Heart right ventricle (tissue), 16 donors: Measurements from ENCODE around the gene MBOAT2. TPM values are rescaled to one million over a fixed set of nuclear protein-coding genes. Genes with fewer than 3 reads are reported as not detected.
"Not testable (repeated sequence)": the region's sequence is repeated elsewhere in the genome, so short reads cannot be mapped to it uniquely, and the experiment has no call there.

Experiments
- ATAC-seq, 8 donors: fragments of 200-7000 bp; cut with Tn5 transposase; one replicate each; pipeline ENCODE4 v1.9.1; 2020; ENCODE audit warnings: mild to moderate bottlenecking in 8 of 8, moderate library complexity in 8 of 8, moderate number of reproducible peaks in 1 of 8
- DNase-seq, 2 donors: peaks; one replicate each; pipeline ENCODE4 v3.0.0-alpha.2; 2020
- H3K27ac ChIP-seq, 10 donors: fragments of 200-600 bp; sonication (generic) in 2 of 10; one replicate each; pipeline versions ENCODE4 v1.5.0 to v1.8.0; 2020 to 2022; ENCODE audit warnings: mild to moderate bottlenecking in 3 of 10
- H3K27me3 ChIP-seq, 7 donors: fragments of 200-600 bp; one replicate each; pipeline ENCODE4 v1.8.0; 2021 to 2022; ENCODE audit warnings: mild to moderate bottlenecking in 2 of 7
- H3K36me3 ChIP-seq, 9 donors: fragments of 200-600 bp; sonication (generic) in 1 of 9; one replicate each; pipeline versions ENCODE4 v1.5.0 to v1.8.0; 2020 to 2022; ENCODE audit warnings: mild to moderate bottlenecking in 2 of 9
- H3K4me1 ChIP-seq, 9 donors: fragments of 200-600 bp; sonication (generic) in 1 of 9; one replicate each; pipeline versions ENCODE4 v1.5.0 to v1.8.0; 2020 to 2022; ENCODE audit warnings: mild to moderate bottlenecking in 4 of 9
- H3K4me3 ChIP-seq, 10 donors: fragments of 200-600 bp; sonication (generic) in 2 of 10; one replicate each; pipeline versions ENCODE4 v1.5.0 to v1.8.0; 2020 to 2022; ENCODE audit warnings: mild to moderate bottlenecking in 7 of 10, moderate library complexity in 2 of 10
- H3K9me3 ChIP-seq, 11 donors: fragments of 200-600 bp in 10 of 11; sonication (generic) in 2 of 11; one replicate each; pipeline versions ENCODE4 v1.5.0 to v1.8.0; 2013 to 2022; ENCODE audit warnings: mild to moderate bottlenecking in 2 of 11, control low read depth in 1 of 11, moderate library complexity in 1 of 11
- CTCF ChIP-seq, 9 donors: fragments of 200-600 bp; sonication (generic) in 2 of 9; IDR thresholded peaks; one replicate each; pipeline versions ENCODE4 v1.5.0 to v1.8.0; 2021 to 2022; ENCODE audit warnings: antibody characterized with exemption in 9 of 9, mild to moderate bottlenecking in 5 of 9, moderate library complexity in 1 of 9
- WGBS, 2 donors: extraction: QIAGEN DNeasy Blood & Tissue Kit; methylation state at CpG; one replicate each; pipeline ENCODE4 v1.1.7; 2013; ENCODE audit warnings: inconsistent platforms in 1 of 2; 5-methylcytosine and 5-hydroxymethylcytosine counted together
- intact Hi-C, 10 donors: fragments of 100-400 bp; cut with DNase I; formaldehyde crosslinking; loops; one replicate each; pipeline versions ENCODE4 v1.11.1 to v1.14.2; 2022
- polyA plus RNA-seq, 2 donors: library from polyadenylated mRNA; stranded (reverse); fragments of 200-250 nt; gene quantifications; one replicate each; pipeline ENCODE4 v1.2.3, GENCODE V29; 2013
- total RNA-seq, 10 donors: library from RNA; stranded (reverse); fragmentation: NEBNext Ultra II Directional in 3 of 10; extraction: Animal tissue kit (Norgen Biotek cat#: 25700) in 3 of 10; gene quantifications; one replicate each; pipeline versions ENCODE4 v1.2.1 to v1.2.4, GENCODE V29; 2021 to 2023
- donor health status: Arrhythmogenic right ventricular cardiomyopathy.
- donor health status: ischemic (EF 13 %, LVEDD 7.1; RV severe dilation, severe dysfunction).
- donor health status: healthy with polysubstance abuse.
- donor health status: DM: no; HTN: yes; CAD: no.
- donor health status: DM: no; HTN: no; CAD: no.
- donor health status: ischemic (EF 25% LVEDD 6.9; RV normal size, moderate dysfunction).
- donor health status: ischemic (EF 25% LVEDD 5.7; RV mildly dilated, moderate dysfunction).
- donor health status: healthy.
- donor health status: DM: yes; HTN: yes; CAD: no.
- donor health status: Ischemic cardiomyopathy.
- donor health status: ischemic (EF 35%, LVEDD 5.7; RV mildly dilated, moderate dysfunction).
- donor health status: nonischemic (EF 11% LVEDD 7.7; RV severe dilation, severe dysfunction).
- donor health status: DM: yes; HTN: yes; CAD: no.
- donor health status: PGD.
- donor health status: ischemic (EF 29% LVEDD 5.4; RV normal size, mild dysfunction).
- donor health status: nonischemic (EF 23%, LVEDD 6.1; RV moderate dilation, normal function).

The MBOAT2 gene
- total and polyA plus RNA-seq, 12 donors, result 6.3 to 35.3 (median 18.4) TPM

- Histone ChIP-seq H3K9me3 (peaks cover 0 to 34% (median 6%) of the 10 kb centered on the region in 11 donors), H3K4me3 (no peak overlapping the region), H3K27ac (no peak overlapping the region), H3K4me1 (no peaks in the 10 kb centered on the region), H3K27me3 (no peaks in the 10 kb centered on the region), H3K36me3 (peaks cover 0 to 31% (median 0%) of the 10 kb centered on the region in 9 donors)
- 79 to 96% methylated on average over 3 of the region's 3 CpGs for WGBS, 2 donors
- ATAC-seq (no peak), DNase-seq (no peak)
- intact Hi-C loops, result no loop called here
- no peak for TF ChIP-seq CTCF (IDR thresholded peaks at IDR 0.05)
These were observed 95.7 kb downstream of the MBOAT2 start for GRCh38 chr2:8907764-8908288.

DNA sequence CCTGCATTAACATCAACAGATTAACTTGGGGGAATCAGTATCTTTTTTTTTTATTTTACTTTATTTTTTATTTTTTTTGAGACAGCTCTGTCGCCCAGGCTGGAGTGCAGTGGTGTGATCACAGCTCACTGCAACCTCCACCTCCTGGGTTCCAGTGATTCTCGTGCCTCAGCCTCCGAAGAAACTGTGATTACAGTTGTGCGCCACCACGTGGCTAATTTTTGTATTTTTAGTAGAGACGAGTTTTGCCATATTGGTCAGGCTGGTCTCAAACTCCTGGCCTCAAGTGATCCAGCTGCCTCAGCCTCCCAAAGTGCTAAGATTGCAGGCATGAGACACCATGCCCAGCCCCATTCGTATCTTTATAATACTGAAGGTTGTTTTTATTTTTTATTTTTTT, 99.6 kb downstream of the MBOAT2 start:
- DNase-seq, intact Hi-C loops, H3K4me3 ChIP-seq, H3K4me1 ChIP-seq, H3K27ac ChIP-seq, H3K27me3 ChIP-seq, ATAC-seq: not testable (repeated sequence)
- whole genome bisulfite sequencing, 2 donors, result 96% methylated on average over 7 of the region's 7 CpGs
- Histone ChIP-seq H3K9me3 (peaks cover 0 to 32% (median 7%) of the 10 kb centered on the region in 11 donors), H3K36me3 (peaks cover 0 to 44% (median 8%) of the 10 kb centered on the region in 9 donors)

- H3K4me3 ChIP-seq, intact Hi-C loops, H3K4me1 ChIP-seq, ATAC-seq, H3K27ac ChIP-seq, H3K27me3 ChIP-seq, DNase-seq: not testable (repeated sequence)
- 97 to 100% methylated on average over 7 of the region's 7 CpGs for WGBS, 2 donors
- peaks cover 0 to 34% (median 7%) of the 10 kb centered on the region in 9 donors for H3K36me3 ChIP-seq
- H3K9me3 ChIP-seq, result peaks cover 0 to 32% (median 7%) of the 10 kb centered on the region in 11 donors
These were observed 100.7 kb downstream of the MBOAT2 start for GRCh38 chr2:8902757-8903156.

GRCh38 chr2:8897206-8897605, 106.3 kb downstream of the MBOAT2 start:
- not testable (repeated sequence) for H3K27me3 ChIP-seq, DNase-seq, H3K4me3 ChIP-seq, H3K4me1 ChIP-seq, ATAC-seq
- intact Hi-C loops, result loop anchor here in 1 of 10 donors (10.0 kb wide), 1 partner anchor 98 kb away; no protein-coding TSS in a partner anchor
- 64 to 79% methylated on average over 1 of the region's 1 CpG for WGBS, 2 donors
- peaks cover 0 to 22% (median 5%) of the 10 kb centered on the region in 11 donors for H3K9me3 ChIP-seq
- H3K36me3 ChIP-seq, result peaks cover 0 to 25% (median 4%) of the 10 kb centered on the region in 9 donors
- H3K27ac ChIP-seq, result peak overlapping the region in 1 of 10 donors; percentile 63

- H3K27me3 ChIP-seq, ATAC-seq, H3K4me1 ChIP-seq, H3K4me3 ChIP-seq, DNase-seq: not testable (repeated sequence)
- Histone ChIP-seq H3K9me3 (peaks cover 0 to 17% (median 0%) of the 10 kb centered on the region in 11 donors), H3K36me3 (peaks cover 0 to 19% (median 0%) of the 10 kb centered on the region in 9 donors), H3K27ac (peak overlapping the region in 1 of 10 donors; percentile 63)
- intact Hi-C loops, result loop anchor here in 1 of 10 donors (10.0 kb wide), 1 partner anchor 98 kb away; no protein-coding TSS in a partner anchor
- WGBS, 2 donors, result 64 to 72% methylated on average over 5 of the region's 5 CpGs
These were observed 106.8 kb downstream of the MBOAT2 start for GRCh38 chr2:8896671-8897070.

- ATAC-seq, result not testable (repeated sequence)
- H3K36me3 ChIP-seq, result peaks cover 0 to 12% (median 0%) of the 10 kb centered on the region in 9 donors
- 97 to 98% methylated on average over 13 of the region's 13 CpGs for WGBS, 2 donors
These were observed 108.2 kb downstream of the MBOAT2 start for GRCh38 chr2:8895087-8895912.

More at GRCh38 chr2:8895087-8895912, 108.2 kb downstream of the MBOAT2 start:
- H3K4me3 ChIP-seq, H3K27me3 ChIP-seq, DNase-seq, H3K4me1 ChIP-seq: not testable (repeated sequence)
- H3K9me3 ChIP-seq, result peaks cover 0 to 11% (median 0%) of the 10 kb centered on the region in 11 donors
- intact Hi-C loops, result loop anchor here in 1 of 10 donors (10.0 kb wide), 1 partner anchor 100 kb away; no protein-coding TSS in a partner anchor
- H3K27ac ChIP-seq, result peak overlapping the region in 1 of 10 donors; percentile 63
